Neural cell (in vitro differentiated cells): ENCODE data around the gene RNU6-9.

Experiments
- POLR2AphosphoS5 ChIP-seq: IDR thresholded peaks from 2 replicates; pipeline ENCODE4 v1.6.1; 2012
- RAD21 ChIP-seq: fragments of 450-650 bp; conservative IDR thresholded peaks from 2 replicates; pipeline ENCODE4 v1.6.1; 2014; ENCODE audit warnings: antibody characterized with exemption, mild to moderate bottlenecking, moderate library complexity
- TF ChIP-seq, protein P1 (sequence below): fragments of 450-650 bp; IDR thresholded peaks from 2 replicates; pipeline ENCODE4 v1.5.1; 2014; ENCODE audit warnings: antibody characterized with exemption, mild to moderate bottlenecking, moderate library complexity; ENCODE audit not compliant: poor library complexity, severe bottlenecking
- TF ChIP-seq, protein P2 (sequence below): IDR thresholded peaks from 2 replicates; pipeline ENCODE4 v1.6.1; 2012; ENCODE audit warnings: borderline replicate concordance

DNA sequence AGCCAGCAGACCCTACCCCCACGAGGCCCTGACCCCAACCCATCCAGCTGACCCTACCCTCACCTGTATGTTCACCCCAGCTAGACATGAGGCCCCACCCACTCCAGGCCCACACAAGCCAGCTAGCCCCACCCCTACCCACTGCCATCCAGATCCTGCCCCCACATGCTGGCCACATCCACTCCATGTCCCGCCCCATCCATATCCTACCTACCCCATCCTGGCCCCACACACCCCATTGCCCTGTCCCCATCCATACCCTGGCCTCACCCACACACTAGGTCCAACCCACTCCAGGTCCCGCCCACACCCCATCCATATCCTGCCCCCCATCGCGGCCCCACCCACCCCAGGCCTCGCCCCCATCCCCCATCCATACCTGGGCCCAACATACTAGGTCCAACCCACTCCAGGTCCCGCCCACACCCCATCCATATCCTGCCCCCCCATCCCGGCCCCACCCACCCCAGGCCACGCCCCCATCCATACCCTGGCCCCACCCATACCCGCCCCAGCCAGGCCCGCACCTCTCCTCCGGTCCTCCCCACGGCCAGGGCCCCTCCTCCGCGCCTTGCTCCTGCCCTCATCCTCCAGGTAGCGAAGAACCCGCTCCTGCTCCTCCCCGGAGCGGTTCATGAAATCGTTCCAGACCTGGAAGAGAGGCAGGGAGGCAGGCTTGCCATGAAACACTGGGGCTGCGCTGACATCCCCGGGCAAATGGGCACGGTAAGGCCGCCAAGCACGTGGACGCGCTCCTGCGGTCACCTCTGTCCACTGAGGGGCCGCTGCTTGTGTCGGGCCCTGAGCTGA is 7.2 kb downstream of the RNU6-9 start:
- TF ChIP-seq, protein P1, sequence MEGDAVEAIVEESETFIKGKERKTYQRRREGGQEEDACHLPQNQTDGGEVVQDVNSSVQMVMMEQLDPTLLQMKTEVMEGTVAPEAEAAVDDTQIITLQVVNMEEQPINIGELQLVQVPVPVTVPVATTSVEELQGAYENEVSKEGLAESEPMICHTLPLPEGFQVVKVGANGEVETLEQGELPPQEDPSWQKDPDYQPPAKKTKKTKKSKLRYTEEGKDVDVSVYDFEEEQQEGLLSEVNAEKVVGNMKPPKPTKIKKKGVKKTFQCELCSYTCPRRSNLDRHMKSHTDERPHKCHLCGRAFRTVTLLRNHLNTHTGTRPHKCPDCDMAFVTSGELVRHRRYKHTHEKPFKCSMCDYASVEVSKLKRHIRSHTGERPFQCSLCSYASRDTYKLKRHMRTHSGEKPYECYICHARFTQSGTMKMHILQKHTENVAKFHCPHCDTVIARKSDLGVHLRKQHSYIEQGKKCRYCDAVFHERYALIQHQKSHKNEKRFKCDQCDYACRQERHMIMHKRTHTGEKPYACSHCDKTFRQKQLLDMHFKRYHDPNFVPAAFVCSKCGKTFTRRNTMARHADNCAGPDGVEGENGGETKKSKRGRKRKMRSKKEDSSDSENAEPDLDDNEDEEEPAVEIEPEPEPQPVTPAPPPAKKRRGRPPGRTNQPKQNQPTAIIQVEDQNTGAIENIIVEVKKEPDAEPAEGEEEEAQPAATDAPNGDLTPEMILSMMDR = no peak
- TF ChIP-seq RAD21 (no peak), POLR2AphosphoS5 (no peak)
- TF ChIP-seq, protein P2, sequence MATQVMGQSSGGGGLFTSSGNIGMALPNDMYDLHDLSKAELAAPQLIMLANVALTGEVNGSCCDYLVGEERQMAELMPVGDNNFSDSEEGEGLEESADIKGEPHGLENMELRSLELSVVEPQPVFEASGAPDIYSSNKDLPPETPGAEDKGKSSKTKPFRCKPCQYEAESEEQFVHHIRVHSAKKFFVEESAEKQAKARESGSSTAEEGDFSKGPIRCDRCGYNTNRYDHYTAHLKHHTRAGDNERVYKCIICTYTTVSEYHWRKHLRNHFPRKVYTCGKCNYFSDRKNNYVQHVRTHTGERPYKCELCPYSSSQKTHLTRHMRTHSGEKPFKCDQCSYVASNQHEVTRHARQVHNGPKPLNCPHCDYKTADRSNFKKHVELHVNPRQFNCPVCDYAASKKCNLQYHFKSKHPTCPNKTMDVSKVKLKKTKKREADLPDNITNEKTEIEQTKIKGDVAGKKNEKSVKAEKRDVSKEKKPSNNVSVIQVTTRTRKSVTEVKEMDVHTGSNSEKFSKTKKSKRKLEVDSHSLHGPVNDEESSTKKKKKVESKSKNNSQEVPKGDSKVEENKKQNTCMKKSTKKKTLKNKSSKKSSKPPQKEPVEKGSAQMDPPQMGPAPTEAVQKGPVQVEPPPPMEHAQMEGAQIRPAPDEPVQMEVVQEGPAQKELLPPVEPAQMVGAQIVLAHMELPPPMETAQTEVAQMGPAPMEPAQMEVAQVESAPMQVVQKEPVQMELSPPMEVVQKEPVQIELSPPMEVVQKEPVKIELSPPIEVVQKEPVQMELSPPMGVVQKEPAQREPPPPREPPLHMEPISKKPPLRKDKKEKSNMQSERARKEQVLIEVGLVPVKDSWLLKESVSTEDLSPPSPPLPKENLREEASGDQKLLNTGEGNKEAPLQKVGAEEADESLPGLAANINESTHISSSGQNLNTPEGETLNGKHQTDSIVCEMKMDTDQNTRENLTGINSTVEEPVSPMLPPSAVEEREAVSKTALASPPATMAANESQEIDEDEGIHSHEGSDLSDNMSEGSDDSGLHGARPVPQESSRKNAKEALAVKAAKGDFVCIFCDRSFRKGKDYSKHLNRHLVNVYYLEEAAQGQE = no peak
